Occipital lobe (tissue), 2 donors: ENCODE measurements around the gene CPTP. TPM values are rescaled to one million over a fixed set of nuclear protein-coding genes. Genes with fewer than 3 reads are reported as not detected.

Source experiments
- DNase-seq: peaks from one replicate; lab custom pipeline; 2025; lab: John Stamatoyannopoulos, UW
- total RNA-seq: library from RNA; depleted of rRNA; stranded (reverse); fragments of >200 nt; gene quantifications from one replicate; pipeline ENCODE4 v1.2.3, GENCODE V29; 2014

CPTP gene
- total RNA-seq, 1 donor from 2014 or later, result 12.3 TPM

GRCh38 chr1:1332774-1333480 lies 8.3 kb downstream of the CPTP start:
- no peak for DNase-seq

GRCh38 chr1:1333551-1334241 lies 9.1 kb downstream of the CPTP start:
- no peak for DNase-seq

GRCh38 chr1:1334835-1335234 lies 10.2 kb downstream of the CPTP start:
- no peak for DNase-seq

- no peak for DNase-seq
Measured at GRCh38 chr1:1335283-1335682, 10.7 kb downstream of the CPTP start.

GRCh38 chr1:1335792-1336248 lies 11.2 kb downstream of the CPTP start:
- no peak for DNase-seq

GRCh38 chr1:1336446-1336845 lies 11.8 kb downstream of the CPTP start:
- DNase-seq, result no peak

- DNase-seq, result no peak
Measured at GRCh38 chr1:1336931-1337792, 12.6 kb downstream of the CPTP start.

- DNase-seq, result no peak
Measured at GRCh38 chr1:1337793-1338147, 13.2 kb downstream of the CPTP start.

- no peak for DNase-seq
Measured at GRCh38 chr1:1338278-1338677, 13.7 kb downstream of the CPTP start.

GRCh38 chr1:1340185-1340584 lies 15.6 kb downstream of the CPTP start:
- no peak for DNase-seq

GRCh38 chr1:1340791-1341548 lies 16.4 kb downstream of the CPTP start:
- no peak for DNase-seq

GRCh38 chr1:1341549-1342021 lies 17.0 kb downstream of the CPTP start:
- DNase-seq, result no peak

- no peak for DNase-seq
Measured at GRCh38 chr1:1342061-1342562, 17.5 kb downstream of the CPTP start.

GRCh38 chr1:1342584-1343115 lies 18.0 kb downstream of the CPTP start:
- no peak for DNase-seq

- no peak for DNase-seq
Measured at GRCh38 chr1:1343811-1344421, 19.3 kb downstream of the CPTP start.

- DNase-seq, result no peak
Measured at GRCh38 chr1:1344655-1345361, 20.2 kb downstream of the CPTP start.

GRCh38 chr1:1345384-1345783 lies 20.8 kb downstream of the CPTP start:
- no peak for DNase-seq

GRCh38 chr1:1345860-1346500 lies 21.4 kb downstream of the CPTP start:
- no peak for DNase-seq

- no peak for DNase-seq
Measured at GRCh38 chr1:1346501-1346890, 21.9 kb downstream of the CPTP start.
